H1 (cell line): ENCODE results near the gene PTPN3.

Experiments used
- CHD2 ChIP-seq: IDR thresholded peaks from 2 replicates; pipeline ENCODE4 v1.6.1; 2012; ENCODE audit warnings: low read length, improper control_type of control experiment
- EZH2 ChIP-seq: fragments of 200-600 bp; sonication (generic); IDR thresholded peaks from 2 replicates; pipeline ENCODE4 v1.7.1; 2012; ENCODE audit warnings: low read depth, mild to moderate bottlenecking, moderate library complexity, low read length, inconsistent platforms; ENCODE audit not compliant: severe bottlenecking
- POLR2A ChIP-seq, 2 experiments: IDR thresholded peaks; 1 replicate in 1 of 2; 2 replicates in 1 of 2; pipeline ENCODE4 v1.6.1; 2011; ENCODE audit warnings: low read depth in 2 of 2, low read length in 2 of 2, mild to moderate bottlenecking in 2 of 2; ENCODE audit errors: control extremely low read depth in 1 of 2
- POLR2AphosphoS5 ChIP-seq: IDR thresholded peaks from 2 replicates; pipeline ENCODE4 v1.6.1; 2011; ENCODE audit warnings: low read depth, low read length
- SP2 ChIP-seq: IDR thresholded peaks from 2 replicates; pipeline ENCODE4 v1.6.1; 2012; ENCODE audit warnings: mild to moderate bottlenecking, low read length, inconsistent platforms
- TAF1 ChIP-seq: IDR thresholded peaks from 2 replicates; pipeline ENCODE4 v1.6.1; 2011; ENCODE audit warnings: mild to moderate bottlenecking, low read depth, low read length
- TCF12 ChIP-seq: IDR thresholded peaks from 2 replicates; pipeline ENCODE4 v1.6.1; 2011; ENCODE audit warnings: low read depth, mild to moderate bottlenecking, low read length
- TF ChIP-seq, protein P1 (sequence below), 3 experiments: IDR thresholded peaks; 1 replicate in 2 of 3; 2 replicates in 1 of 3; pipeline versions ENCODE4 v1.5.1 to v1.6.1; 2011; ENCODE audit warnings: low read length in 3 of 3, mild to moderate bottlenecking in 3 of 3, inconsistent platforms in 2 of 3, low read depth in 1 of 3, moderate library complexity in 1 of 3; ENCODE audit not compliant: insufficient read depth in 1 of 3; ENCODE audit errors: control extremely low read depth in 1 of 3
- TF ChIP-seq, protein P2 (sequence below): IDR thresholded peaks from 2 replicates; pipeline ENCODE4 v1.6.1; 2012; ENCODE audit warnings: inconsistent platforms

DNA sequence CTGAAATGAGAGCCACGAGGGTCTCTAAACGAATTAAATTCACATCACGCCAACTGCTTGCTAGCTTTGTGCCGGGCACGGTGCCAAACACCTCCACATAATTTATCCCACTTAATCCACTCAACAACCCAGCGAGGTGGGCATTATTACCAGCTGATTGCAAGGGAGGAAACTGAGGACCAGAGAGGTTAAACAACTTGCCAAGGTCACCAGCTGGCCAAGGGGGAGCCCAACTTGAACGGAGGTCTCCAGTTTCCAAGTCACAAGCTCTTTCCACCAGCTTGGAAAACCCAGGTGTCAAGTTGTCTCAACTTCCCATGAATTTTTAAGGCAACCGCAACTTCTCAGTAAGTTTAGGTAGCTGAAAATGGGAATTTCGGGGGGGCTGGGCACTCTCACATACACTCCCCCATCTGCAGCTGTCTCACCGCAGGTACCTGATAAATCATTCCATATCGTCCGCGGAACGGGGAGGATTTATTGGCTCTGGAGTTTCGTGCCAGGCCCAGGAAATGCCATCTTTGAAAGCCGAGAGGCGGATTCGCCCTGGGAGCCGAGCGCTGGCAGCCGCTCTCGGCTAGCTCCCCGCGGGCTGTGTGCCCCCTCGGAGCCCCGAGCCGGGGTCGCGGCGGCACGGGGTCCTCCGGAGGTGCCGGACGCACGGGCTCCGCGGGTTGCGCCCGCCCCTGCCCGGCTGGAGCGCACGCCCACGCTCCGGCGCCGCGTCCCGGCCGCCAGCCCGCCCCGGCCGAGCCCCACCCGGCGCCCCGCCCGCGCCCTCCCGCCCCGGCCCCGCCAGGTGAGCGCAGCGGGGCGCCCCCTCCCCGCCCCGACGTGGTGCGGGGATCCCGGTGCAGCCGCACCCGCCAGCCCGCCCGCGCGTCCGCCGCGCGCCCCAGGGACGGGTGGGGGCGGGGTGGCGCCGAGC lies 617 bp downstream of the PTPN3 start:
- no peak for TF ChIP-seq SP2
- no peak for TF ChIP-seq TCF12
- TF ChIP-seq, protein P1, sequence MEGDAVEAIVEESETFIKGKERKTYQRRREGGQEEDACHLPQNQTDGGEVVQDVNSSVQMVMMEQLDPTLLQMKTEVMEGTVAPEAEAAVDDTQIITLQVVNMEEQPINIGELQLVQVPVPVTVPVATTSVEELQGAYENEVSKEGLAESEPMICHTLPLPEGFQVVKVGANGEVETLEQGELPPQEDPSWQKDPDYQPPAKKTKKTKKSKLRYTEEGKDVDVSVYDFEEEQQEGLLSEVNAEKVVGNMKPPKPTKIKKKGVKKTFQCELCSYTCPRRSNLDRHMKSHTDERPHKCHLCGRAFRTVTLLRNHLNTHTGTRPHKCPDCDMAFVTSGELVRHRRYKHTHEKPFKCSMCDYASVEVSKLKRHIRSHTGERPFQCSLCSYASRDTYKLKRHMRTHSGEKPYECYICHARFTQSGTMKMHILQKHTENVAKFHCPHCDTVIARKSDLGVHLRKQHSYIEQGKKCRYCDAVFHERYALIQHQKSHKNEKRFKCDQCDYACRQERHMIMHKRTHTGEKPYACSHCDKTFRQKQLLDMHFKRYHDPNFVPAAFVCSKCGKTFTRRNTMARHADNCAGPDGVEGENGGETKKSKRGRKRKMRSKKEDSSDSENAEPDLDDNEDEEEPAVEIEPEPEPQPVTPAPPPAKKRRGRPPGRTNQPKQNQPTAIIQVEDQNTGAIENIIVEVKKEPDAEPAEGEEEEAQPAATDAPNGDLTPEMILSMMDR (IDR thresholded peaks at IDR 0.05; ENCODE audit: control extremely low read depth in 1 of 3, insufficient read depth in 1 of 3, low read depth in 1 of 3, low read length in 3 of 3) = no peak
- no peak for TF ChIP-seq EZH2
- TF ChIP-seq POLR2AphosphoS5 = no peak
- TF ChIP-seq POLR2A (IDR thresholded peaks at IDR 0.05; ENCODE audit: control extremely low read depth in 1 of 2, low read depth in 2 of 2, low read length in 2 of 2) = no peak
- TF ChIP-seq, protein P2, sequence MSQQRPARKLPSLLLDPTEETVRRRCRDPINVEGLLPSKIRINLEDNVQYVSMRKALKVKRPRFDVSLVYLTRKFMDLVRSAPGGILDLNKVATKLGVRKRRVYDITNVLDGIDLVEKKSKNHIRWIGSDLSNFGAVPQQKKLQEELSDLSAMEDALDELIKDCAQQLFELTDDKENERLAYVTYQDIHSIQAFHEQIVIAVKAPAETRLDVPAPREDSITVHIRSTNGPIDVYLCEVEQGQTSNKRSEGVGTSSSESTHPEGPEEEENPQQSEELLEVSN = no peak
- TF ChIP-seq TAF1 = no peak; the same call in 1 of the 2 replicates
- no peak for TF ChIP-seq CHD2
